Esophagus muscularis mucosa (tissue), 4 donors: ENCODE results near the gene MAOB. TPM values are rescaled to one million over a fixed set of nuclear protein-coding genes. Genes with fewer than 3 reads are reported as not detected.
A peak's percentile ranks its signal among the peaks of the same experiment; 100 is the strongest.

Experiments used
- DNase-seq: peaks from one replicate; pipeline ENCODE4 v3.0.0-alpha.2; 2017; ENCODE audit errors: extremely low spot score
- H3K27ac ChIP-seq, 4 donors: fragments of 200-600 bp; sonication (generic); replicated peaks in 1 of 4; 1 replicate in 3 of 4; 2 replicates in 1 of 4; pipeline ENCODE4 v1.5.1; 2016 to 2019; ENCODE audit warnings: mild to moderate bottlenecking in 1 of 4
- H3K27me3 ChIP-seq, 4 donors: fragments of 200-600 bp; sonication (generic); one replicate each; pipeline versions ENCODE4 v1.5.1 to v1.6.0; 2016 to 2019
- H3K36me3 ChIP-seq, 4 donors: fragments of 200-600 bp; sonication (generic); one replicate each; pipeline ENCODE4 v1.5.1; 2016 to 2019
- H3K4me1 ChIP-seq, 4 donors: fragments of 200-600 bp; sonication (generic); one replicate each; pipeline ENCODE4 v1.5.1; 2016 to 2019
- H3K4me3 ChIP-seq, 4 donors: fragments of 200-600 bp; sonication (generic); 1 replicate in 2 of 4; 2 replicates in 2 of 4; pipeline ENCODE4 v1.5.1; 2016 to 2019; ENCODE audit warnings: mild to moderate bottlenecking in 4 of 4, moderate library complexity in 1 of 4
- H3K9me3 ChIP-seq, 4 donors: fragments of 200-600 bp; sonication (generic); 1 replicate in 3 of 4; 2 replicates in 1 of 4; pipeline ENCODE4 v1.5.1; 2016 to 2019
- CTCF ChIP-seq, 3 experiments: fragments of 200-600 bp in 2 of 3; fragments of 450-650 bp in 1 of 3; sonication (generic) in 2 of 3; IDR thresholded peaks; one replicate each; pipeline ENCODE4 v1.5.1; 2017 to 2019; ENCODE audit warnings: antibody characterized with exemption in 3 of 3, mild to moderate bottlenecking in 2 of 3, moderate library complexity in 1 of 3
- EP300 ChIP-seq: sonication (generic); formaldehyde crosslinking; IDR thresholded peaks from one replicate; pipeline ENCODE4 v1.6.1; 2017; ENCODE audit warnings: antibody characterized with exemption
- POLR2A ChIP-seq: fragments of 450-650 bp; IDR thresholded peaks from one replicate; pipeline ENCODE4 v1.6.1; 2017; ENCODE audit warnings: antibody characterized with exemption, moderate library complexity, mild to moderate bottlenecking, low read depth
- POLR2AphosphoS5 ChIP-seq, 2 donors: sonication (generic); formaldehyde crosslinking; IDR thresholded peaks; one replicate each; pipeline ENCODE4 v1.6.1; 2017; ENCODE audit warnings: antibody characterized with exemption in 2 of 2
- WGBS: methylation state at CpG from one replicate; pipeline ENCODE4 v1.1.5; 2018; 5-methylcytosine and 5-hydroxymethylcytosine counted together
- intact Hi-C: fragments of 100-400 bp; cut with DNase I; formaldehyde crosslinking; loops from one replicate; pipeline ENCODE4 v1.15.1; 2023
- total RNA-seq, 4 donors: library from RNA; depleted of rRNA; stranded (reverse); fragments of >200 nt; gene quantifications; one replicate each; pipeline versions ENCODE4 v1.1.0 to v1.2.1, GENCODE V29; 2016

The MAOB gene
- total RNA-seq, 4 donors from 2014 or later = 37.1 to 87.8 (median 41.3) TPM

GRCh38 chrX:43862434-43862833 lies 19.8 kb downstream of the MAOB start:
- WGBS = 94% methylated on average over 1 of the region's 1 CpG
- intact Hi-C loops = no loop called here
- no peak for TF ChIP-seq CTCF (IDR thresholded peaks at IDR 0.05)
- no peak for TF ChIP-seq POLR2A
- TF ChIP-seq POLR2AphosphoS5 (IDR thresholded peaks at IDR 0.05) = no peak
- no peak for TF ChIP-seq EP300
- Histone ChIP-seq H3K36me3 (no peaks in the 10 kb centered on the region), H3K4me3 (no peak overlapping the region), H3K27ac (peak overlapping the region in 3 of 4 donors; percentile 47 to 55 (median 52)), H3K27me3 (no peaks in the 10 kb centered on the region), H3K4me1 (peaks cover 3 to 29% (median 23%) of the 10 kb centered on the region in 4 donors), H3K9me3 (no peaks in the 10 kb centered on the region)
- no peak for DNase-seq

GRCh38 chrX:43861750-43862149 lies 20.5 kb downstream of the MAOB start:
- Histone ChIP-seq H3K27me3 (no peaks in the 10 kb centered on the region), H3K27ac (peak overlapping the region; percentile 15 to 55 (median 50)), H3K9me3 (no peaks in the 10 kb centered on the region), H3K36me3 (no peaks in the 10 kb centered on the region), H3K4me1 (peaks cover 3 to 25% (median 21%) of the 10 kb centered on the region in 4 donors), H3K4me3 (no peak overlapping the region)
- DNase-seq = no peak
- 53% methylated on average over 4 of the region's 4 CpGs for WGBS
- intact Hi-C loops = no loop called here
- TF ChIP-seq POLR2AphosphoS5 (IDR thresholded peaks at IDR 0.05) = peak in 1 of 2 donors; percentile 18
- no peak for TF ChIP-seq CTCF (IDR thresholded peaks at IDR 0.05)
- no peak for TF ChIP-seq EP300
- no peak for TF ChIP-seq POLR2A

- Histone ChIP-seq H3K36me3 (no peaks in the 10 kb centered on the region), H3K4me3 (no peak overlapping the region), H3K27me3 (no peaks in the 10 kb centered on the region), H3K9me3 (no peaks in the 10 kb centered on the region), H3K4me1 (peaks cover 3 to 25% (median 21%) of the 10 kb centered on the region in 4 donors), H3K27ac (peak overlapping the region; percentile 13 to 47 (median 30))
- DNase-seq = no peak
- 46% methylated on average over 8 of the region's 8 CpGs for WGBS
- intact Hi-C loops = no loop called here
- TF ChIP-seq CTCF (IDR thresholded peaks at IDR 0.05) (no peak), POLR2A (no peak), POLR2AphosphoS5 (IDR thresholded peaks at IDR 0.05) (no peak), EP300 (no peak)
These were observed 21.4 kb downstream of the MAOB start for GRCh38 chrX:43860646-43861370.

DNA sequence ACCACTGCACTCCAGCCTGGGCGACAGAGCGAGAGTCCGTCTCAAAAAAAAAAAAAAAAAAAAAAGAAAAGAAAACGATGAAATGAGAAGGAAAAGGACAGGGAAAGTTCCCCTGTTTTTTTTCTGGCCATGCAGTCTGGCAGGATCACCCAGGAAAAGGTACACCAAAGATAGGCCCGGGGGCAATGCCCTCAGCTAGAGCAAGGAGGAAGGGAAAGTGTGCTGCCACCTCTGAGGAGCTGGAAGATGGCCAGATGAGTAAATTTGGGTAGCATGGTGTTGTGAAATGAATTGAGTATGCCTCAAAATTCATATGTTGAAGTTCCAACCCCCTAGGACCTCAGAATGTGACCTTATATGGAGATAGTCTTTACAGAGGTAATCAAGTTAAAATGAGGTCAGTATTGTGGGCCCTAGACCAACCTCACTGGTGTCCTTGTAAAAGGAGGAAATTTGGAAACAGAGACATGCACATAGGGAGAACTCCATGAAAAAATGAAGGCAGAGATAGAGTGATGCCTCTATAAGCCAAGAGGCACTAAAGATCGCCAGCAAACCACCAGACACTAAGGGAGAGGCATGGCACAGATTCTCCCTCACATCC lies 28.9 kb downstream of the MAOB start:
- WGBS = 84% methylated on average over 6 of the region's 6 CpGs
- TF ChIP-seq CTCF (IDR thresholded peaks at IDR 0.05) = no peak
- TF ChIP-seq POLR2AphosphoS5 (IDR thresholded peaks at IDR 0.05) = no peak
- TF ChIP-seq POLR2A = no peak
- no peak for TF ChIP-seq EP300
- intact Hi-C loops = no loop called here
- Histone ChIP-seq H3K36me3 (no peaks in the 10 kb centered on the region), H3K4me1 (peaks cover 0 to 20% (median 13%) of the 10 kb centered on the region in 4 donors), H3K9me3 (no peaks in the 10 kb centered on the region), H3K27me3 (no peaks in the 10 kb centered on the region), H3K27ac (no peak overlapping the region), H3K4me3 (no peak overlapping the region)
- no peak for DNase-seq
